HCEC 1CT (cell line): Measurements from ENCODE around the gene CD6.

Source experiments
- DNase-seq: peaks from one replicate; pipeline ENCODE4 v3.0.0-alpha.2; 2017

The CD6 gene

DNA sequence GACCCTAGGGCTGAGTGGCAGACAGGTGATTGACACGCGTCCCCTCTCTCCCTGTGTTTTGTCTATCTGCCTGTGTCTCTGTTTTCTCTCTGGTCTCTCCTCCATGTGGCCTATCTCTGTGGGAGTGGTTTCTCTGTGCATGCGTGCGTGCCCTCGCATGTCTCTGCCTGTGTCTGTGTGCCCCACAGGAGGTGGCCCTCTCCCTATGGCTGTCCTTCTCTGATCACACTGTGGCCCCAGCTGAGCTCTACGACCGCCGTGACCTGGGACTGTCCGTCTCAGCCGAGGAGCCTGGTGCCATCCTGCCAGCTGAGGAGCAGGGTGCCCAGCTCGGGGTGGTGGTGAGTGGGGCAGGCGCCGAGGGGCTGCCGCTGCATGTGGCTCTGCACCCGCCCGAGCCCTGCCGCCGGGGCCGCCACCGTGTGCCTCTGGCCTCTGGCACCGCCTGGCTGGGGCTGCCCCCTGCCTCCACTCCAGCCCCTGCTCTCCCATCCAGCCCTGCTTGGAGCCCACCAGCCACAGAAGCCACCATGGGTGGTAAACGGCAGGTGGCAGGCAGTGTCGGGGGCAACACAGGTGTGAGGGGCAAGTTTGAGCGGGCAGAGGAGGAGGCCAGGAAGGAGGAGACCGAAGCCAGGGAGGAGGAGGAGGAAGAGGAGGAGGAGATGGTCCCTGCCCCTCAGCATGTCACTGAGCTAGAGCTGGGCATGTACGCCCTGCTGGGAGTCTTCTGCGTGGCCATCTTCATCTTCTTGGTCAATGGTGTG lies 35.6 kb upstream of the CD6 start:
- DNase-seq, result no peak

DNA sequence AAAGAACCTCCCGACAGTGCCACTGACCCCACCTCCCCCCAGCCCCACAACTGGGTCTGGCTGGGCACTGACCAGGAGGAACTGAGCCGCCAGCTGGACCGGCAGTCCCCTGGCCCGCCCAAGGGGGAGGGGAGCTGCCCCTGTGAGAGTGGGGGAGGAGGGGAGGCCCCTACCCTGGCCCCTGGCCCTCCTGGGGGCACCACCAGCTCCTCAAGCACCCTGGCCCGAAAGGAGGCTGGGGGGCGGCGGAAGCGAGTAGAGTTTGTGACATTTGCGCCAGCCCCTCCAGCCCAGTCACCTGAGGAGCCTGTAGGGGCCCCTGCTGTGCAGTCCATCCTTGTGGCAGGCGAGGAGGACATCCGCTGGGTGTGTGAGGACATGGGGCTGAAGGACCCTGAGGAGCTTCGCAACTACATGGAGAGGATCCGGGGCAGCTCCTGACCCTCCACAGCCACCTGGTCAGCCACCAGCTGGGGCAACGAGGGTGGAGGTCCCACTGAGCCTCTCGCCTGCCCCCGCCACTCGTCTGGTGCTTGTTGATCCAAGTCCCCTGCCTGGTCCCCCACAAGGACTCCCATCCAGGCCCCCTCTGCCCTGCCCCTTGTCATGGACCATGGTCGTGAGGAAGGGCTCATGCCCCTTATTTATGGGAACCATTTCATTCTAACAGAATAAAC lies 34.9 kb upstream of the CD6 start:
- no peak for DNase-seq

DNA sequence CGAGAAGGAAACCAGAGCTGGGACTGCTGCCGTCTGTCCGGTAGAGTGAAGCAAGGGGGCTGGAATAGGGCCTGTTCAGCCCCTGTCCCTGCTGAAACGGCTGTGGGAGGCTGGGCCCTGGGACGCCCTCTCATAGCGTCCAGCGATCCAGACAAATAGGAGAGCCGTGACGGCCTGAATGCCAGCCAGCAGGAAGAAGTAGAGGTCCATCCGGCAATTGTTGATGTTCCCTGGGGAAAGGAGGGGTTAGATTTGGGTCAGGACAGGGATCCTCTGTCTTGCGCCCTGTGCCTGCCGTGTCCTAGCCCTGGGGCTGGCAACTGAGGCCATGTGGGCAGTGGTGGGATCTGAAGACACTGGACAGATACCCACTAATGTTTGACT lies 34.3 kb upstream of the CD6 start:
- DNase-seq, result no peak

DNA sequence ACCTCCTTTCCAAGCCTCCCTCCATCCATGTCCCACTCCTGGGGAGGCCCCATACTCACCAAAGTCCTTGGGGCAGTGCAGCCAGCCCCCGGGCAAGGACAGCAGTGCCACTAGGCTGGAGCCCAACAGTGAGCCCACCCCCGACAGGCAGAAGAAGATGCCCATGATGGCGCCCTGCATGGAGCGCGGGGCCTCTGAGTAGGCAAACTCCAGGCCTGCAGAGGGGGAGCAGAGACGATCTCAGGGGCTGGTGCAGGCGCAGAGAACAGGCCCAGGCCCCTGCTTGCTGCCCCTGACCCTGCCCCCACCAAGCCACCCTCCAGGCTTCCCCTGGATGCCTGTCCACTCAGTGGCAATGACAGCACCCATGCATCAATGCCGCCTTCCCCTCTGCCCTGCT lies 33.7 kb upstream of the CD6 start:
- no peak for DNase-seq

DNA sequence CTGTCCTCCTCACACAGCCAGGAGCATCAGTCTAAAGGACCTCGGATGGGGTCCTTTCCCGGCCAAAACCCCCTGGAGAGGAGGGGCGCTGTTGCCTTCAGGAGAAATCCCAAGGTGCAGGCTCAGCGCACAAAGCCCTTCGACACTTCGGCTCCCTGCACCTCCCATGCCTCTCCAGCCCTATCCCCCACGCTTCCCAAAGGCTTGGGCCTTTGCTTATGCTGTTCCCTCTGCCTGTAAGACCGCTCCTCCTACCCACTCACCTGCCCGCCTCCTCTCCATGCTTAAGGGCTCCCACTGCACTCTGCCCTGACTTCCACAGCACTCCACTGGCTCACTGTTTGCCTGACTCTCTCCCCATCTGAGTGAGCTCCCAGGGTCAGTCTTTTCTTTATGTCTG lies 33.0 kb upstream of the CD6 start:
- no peak for DNase-seq

DNA sequence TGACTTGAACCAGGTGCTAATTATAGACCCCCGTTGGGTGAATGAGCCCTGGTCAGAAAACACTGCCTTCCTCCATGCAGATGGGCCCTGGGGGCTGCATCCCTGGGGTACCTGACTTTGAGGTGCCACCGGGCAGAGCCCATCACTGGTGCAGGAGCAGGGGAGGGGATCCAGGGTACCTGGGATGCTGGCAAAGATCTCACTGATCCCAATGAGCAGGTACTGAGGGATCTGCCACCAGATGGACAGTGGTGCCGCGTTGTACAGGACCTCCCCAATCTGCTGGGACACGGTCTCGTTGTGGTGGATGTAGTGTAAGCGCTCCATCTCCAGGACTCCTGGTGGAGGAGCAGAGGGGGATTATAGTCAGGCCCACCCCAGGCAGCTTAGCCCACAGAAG lies 32.2 kb upstream of the CD6 start:
- DNase-seq, result no peak

DNA sequence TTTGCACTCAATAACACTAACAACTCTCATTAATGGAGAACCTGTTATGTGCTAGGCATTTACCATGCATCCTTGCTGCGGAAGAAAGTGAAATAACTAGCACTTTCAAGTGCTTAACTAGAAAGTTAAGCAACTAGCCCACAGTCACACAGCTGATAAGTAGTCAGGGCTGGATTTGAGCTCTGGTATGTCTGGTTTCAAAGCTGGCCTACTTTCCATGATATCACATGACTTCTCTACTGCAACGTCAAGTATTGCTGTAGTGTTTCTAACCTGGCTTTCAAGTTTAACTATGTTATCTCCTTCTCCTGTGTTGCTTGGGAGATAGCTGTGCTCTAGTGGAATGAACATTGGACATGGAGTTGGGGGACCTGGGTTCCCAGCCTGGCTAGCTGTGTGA lies 31.6 kb upstream of the CD6 start:
- DNase-seq, result no peak

DNA sequence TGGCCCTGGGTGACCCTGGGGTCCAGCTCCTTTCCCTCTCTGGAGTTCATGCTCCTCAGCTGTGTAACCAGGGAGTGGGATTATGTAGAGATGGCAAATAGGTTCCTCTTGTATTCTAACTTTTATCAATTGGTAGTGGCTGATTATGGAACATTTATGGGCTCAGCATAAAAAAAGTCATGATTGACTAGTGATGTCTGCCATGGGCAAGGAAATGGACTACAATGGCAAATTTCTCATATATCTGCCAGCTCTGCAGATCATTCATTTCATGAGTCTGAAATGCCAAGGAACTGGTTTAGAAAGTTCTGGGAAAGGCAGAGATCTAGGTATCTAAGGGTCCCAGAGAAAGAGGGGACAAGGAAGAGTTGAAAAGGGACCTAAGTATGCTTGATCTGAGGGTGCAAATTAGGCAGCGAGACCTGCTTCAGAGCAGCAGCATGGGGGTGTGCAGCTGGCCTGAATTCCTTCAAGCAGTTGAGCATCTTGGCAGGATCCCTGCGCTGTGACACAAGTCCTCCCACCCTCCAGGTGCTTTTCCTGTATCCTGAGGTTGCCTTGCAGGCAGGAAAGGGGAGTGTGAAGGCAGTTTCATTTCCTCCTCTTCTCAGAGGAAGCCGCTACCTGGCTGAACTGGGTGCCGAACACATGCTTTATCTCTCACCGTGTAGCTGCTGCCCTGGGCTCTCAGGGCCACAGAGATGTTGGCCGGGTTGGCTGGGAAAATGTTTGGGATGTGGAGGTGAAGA lies 29.9 kb upstream of the CD6 start:
- DNase-seq, result no peak

DNA sequence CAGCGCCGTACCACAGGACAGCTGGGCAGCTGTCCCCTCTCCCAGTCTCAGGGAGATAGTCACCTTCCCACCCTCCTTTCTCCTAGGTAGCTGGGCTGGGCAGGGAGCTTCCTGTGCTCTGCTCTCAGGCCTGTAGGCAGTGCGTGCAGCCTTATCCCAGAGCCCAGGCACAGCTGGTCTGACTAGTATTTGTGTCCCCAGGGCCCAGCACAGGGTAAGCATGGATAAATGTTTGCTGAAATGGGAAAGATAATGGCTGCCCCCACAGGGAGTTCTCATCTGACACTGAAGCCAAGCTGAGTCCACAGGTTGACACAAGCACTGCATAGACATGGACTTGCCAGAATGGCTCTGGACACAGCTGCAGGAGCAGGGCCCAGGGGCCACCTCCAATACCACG lies 29.3 kb upstream of the CD6 start:
- DNase-seq, result no peak

DNA sequence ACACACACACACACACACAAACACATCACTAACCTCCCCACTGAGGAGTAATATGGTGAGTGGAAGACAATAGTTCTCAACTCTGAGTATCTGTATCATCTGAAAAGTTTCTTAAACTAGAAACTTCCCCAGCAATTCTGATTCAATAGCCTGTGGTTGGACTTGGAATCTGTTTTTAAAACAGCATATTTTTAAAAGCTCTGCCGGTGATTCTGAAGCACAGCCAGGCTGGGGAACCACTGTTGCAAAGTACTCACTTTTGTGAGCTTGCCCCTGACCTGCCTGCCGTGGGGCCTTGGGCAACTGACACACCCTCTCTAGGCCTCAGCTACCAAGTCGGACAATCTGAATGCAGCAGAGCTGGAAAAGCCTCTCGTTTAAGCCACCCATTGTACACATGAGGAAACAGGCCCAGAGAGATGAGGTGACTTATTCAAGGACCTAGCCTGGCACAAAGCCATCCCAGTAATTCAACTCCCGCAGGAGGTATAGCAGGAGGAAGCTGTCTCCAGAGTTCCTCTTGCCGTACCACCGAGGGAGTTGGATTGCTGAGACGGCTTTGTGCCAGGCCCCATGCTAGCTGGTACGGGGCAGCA lies 28.4 kb upstream of the CD6 start:
- no peak for DNase-seq

DNA sequence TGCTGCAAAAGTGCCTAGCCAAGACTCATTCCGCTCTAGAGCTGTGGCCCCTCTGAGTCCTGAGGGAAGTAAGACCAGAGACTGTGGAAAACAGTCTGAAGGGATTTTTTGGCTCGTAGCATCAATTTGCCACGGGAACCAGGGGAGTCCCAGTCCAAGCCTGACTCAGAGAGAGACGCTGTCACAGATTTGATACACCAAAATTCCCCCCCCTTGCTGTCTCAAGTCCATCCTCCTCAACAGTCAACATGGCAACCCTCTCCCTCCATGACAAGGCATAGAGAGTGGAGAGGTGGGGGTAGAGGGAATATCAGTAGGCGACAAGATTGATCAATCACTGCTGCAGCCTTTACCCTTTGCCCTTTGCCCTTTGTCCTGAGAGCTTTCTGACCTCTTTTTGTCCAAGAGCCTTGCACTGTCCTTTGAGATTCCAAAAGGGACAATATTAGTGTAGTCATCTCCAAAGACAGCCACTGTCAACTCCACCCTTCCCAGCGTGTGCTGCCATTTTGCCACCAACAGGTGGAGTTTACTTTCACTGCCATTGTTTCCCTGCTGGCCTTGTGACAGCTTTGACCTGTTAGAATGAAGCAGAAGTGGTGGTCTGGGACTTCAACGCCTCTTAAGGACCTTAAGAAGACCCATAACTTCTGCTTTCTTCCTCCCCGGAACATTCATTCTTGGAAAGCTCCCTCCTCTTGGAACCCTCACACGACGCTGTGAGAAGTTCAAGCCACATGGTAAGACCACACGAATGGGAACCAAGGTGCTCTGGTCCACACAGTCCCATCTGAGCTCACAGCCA lies 26.8 kb upstream of the CD6 start:
- no peak for DNase-seq

DNA sequence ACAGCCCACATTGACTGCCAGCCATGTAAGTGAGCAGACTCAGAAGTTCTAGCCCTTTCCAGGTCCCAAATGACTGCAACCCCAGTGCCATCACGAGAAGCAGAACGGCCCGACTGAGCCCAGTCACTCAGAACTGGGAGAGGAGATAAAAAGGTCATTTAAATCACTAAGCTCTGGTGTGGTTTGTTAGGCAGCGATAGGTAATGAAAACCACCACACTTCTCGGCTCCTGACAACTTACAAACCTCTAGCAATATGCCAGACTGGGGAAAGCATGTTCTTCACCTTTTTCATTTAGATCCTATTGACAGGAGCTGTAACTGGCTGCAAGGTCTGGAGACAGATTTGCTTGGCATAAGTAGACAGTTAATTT lies 26.2 kb upstream of the CD6 start:
- DNase-seq, result no peak

DNA sequence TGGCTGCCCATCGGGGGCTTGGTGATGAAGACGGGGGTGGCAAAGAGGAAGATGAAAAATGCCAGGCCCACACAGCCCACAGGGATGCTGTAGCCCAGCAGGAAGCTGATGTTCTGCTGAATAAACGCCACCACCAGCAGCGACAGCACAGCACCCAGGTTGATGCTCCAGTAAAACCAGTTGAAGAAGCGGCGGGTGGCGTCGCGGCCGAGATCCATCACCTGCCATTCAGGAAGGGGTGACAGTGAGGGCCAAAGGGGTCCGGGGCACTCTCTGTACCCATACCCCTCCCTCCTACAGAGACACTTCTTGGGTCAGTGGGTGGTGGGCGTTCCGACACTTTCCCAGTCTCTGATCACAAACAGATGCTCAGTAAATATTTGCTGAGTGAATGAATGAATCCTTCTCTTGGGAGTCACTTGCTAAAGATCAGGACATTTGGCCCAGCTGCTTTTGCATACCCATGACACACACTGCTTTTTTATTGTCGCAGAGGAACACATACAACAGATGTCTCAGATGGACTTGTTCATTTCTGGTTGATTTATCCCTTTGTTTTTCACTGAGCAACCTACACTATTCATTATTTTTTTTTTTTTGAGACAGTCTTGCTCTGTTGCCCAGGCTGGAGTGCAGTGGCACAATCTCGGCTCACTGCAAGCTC lies 24.7 kb upstream of the CD6 start:
- no peak for DNase-seq

DNA sequence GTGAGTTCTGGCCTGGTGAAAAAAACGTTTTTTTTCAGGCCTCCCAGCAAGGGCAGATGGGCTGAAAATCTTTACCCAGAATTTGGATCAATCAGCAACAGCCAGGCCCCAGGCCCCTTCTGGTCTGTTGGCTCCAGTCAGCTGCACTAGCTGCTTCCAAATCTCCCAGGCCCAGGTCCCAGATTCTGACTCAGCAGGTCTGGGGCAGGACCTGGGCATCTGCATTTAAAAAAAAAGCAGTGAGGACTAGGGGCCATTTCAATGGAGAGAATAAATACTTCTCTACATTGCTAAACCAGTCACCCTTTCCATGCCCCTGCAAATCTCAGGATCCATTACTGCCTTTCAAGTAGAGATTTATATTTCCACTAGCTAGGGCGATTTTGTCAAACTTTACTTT lies 23.8 kb upstream of the CD6 start:
- DNase-seq, result no peak

DNA sequence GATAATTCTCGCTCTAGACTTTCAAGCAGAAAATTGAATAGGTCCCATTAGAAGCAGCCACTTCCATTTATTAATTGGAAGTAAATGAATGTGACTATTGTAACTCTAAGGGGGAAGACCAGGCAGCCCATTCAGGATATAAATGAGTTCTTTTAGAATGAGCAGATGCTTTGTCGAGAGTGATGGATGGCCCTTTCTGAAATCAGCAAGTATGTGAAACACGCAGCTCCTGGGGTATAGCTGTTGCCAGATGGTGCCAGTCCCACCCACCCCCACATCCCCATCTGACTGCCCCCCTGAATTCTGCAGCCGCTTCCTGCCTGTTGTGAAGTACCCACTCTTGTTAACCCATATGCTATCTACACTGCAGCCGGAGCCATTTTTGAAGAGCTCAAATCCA lies 23.2 kb upstream of the CD6 start:
- no peak for DNase-seq

DNA sequence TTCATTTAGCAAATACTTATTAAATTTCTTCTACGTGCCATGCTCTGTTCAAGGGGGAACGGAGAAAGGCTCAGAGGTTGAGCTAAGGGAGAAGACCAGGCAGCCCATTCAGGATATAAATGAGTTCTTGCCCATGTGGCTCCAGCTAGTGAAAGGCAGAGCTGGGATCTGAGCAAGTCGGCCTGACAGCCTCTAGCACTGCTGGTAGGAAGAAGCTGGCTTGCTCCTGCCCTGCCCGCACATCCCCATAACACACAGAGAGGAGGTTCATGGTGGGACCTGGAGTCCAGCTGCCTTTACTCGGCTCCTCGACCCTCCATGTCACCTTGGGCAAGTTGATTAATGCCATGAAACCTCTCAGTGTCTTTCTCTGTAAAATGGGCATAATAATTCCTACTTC lies 21.5 kb upstream of the CD6 start:
- DNase-seq, result no peak

DNA sequence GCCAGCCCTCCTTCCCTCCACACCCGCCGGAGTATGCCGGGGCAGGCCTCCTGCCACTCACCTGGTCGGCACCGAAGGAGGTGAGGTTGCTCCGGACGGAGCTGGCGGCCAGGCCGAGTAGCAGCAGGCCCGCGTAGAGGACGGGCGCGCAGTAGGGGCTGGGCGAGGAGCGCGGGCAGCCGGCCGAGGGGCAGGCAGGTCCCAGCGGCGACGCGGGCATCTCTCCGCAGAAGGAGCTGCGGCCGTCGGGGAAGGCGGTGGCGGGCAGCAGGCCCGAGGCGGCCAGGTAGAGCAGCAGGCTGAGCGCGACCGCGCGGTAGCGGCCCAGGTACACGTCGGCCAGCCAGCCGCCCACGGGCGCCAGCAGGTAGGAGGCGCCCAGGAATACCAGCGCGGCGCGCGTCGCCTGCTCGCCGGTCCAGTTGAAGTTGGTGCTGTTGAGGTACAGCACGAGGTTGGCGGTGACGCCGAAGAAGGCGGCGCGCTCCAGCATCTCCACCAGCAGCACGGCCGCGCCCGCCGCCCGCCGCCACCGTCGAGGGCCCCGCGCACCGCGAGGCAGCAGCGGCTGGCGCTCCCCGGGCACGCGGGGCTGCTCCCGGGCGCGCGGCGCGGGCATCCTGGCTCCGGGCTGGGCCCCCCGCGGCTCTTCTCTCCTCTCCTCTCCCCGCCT lies 20.4 kb upstream of the CD6 start:
- no peak for DNase-seq

DNA sequence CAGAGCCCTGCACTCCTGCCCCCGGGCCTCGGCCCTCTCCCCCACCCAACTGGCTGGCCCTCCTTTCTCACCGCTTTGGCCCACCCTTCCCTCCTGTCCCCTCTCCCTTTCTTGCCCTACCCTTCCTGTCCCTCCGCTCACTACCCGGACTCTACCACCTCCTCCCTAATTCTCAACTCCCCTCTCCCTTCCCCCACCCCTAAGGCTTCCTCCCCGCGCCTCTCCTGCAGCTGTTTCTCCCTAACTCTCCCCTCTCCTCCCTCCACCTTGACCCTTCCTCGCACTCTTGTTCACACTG lies 19.9 kb upstream of the CD6 start:
- no peak for DNase-seq

DNA sequence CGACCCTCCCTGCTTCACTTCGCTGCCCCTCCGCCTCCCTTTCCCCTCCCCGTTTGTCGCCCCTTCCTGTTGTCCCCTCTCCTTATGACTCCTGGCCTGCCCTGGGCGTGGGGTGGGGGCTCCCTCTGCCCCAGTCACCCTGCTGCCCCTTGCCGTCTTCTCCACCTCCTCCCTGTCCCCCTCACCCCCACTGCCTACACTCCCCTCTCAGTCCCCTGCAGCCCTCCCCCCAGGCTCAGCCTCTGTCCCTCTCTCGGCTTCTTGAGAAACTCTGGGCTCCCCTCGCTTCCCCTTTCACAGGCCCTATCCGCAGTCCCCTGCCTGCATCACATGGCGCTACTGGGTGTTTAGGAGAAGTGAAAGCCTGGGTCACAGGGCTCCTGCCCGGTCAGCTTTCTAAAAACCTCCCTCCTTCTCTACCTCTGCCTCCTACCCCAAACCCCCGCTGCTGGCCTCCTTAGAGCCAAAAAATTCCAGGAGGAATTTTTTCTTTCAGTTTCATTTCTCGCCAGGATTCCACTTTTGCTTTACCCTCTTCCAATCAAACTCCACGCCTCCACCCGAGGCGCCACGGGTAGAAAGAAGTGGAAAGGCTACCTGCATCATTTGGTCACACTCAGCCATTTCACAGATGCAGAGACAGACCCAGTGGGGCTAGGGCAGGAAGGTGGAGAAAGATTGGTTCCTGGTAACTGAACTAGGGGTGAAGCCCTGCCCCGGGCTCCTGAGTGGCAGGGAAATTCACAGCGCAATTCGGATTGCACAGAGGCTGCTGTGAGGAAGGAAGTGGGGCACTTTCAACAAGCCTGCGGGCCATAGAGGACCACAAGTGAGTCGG lies 19.4 kb upstream of the CD6 start, which contains the start of gene SLC15A3:
Gene SLC15A3, minus strand, starts transcription at position 273 of the 838 bp plus-strand sequence. CDS start 625 bp downstream, outside the sequence.
- peak; percentile 43 for DNase-seq

DNA sequence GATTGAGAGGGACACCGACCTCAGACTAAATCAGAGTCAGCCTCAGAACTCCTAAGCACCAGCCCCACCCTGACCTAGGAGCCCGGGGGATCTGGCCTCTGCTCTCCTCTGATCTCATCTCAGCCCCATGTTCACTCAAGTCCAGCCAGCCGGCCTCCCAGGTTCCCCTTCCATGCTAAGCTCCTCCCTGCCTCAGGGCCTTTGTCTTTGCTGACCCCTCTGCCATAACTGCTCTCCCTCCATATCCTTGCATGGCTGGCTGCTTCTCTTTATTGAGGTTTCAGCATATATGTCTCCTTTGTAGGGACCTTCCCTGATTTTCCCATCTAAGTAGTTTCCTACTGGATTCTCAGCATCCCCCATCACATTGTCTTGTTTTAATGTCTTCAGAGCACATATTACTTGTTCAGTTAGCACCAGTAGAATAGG lies 18.7 kb upstream of the CD6 start:
- no peak for DNase-seq

DNA sequence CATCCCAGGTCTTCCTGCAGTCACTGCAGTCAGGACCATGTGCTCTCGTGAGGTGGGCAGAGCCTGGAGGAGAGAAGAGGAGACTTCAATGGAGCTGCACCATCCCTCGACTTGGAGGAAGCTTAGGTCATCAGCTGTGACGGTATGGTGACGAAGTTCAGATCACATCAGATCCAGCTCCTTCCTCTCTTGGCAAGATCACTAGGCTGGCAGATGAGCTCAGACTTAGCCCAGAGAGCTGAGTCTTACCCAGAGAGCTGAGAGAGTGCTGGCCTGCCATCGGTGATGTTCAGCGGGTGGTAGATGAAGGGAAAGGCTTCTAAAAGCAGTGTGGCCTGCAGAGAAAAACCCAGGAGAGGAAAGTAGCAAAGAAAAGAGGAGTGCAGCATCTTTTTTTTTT lies 17.7 kb upstream of the CD6 start:
- DNase-seq, result no peak
